MV-4-11 (cell line): Measurements from ENCODE around the gene PLA2G2D.

Experiments used
- DNase-seq: peaks from one replicate; lab custom pipeline; 2025; lab: John Stamatoyannopoulos, UW

Gene PLA2G2D

DNA sequence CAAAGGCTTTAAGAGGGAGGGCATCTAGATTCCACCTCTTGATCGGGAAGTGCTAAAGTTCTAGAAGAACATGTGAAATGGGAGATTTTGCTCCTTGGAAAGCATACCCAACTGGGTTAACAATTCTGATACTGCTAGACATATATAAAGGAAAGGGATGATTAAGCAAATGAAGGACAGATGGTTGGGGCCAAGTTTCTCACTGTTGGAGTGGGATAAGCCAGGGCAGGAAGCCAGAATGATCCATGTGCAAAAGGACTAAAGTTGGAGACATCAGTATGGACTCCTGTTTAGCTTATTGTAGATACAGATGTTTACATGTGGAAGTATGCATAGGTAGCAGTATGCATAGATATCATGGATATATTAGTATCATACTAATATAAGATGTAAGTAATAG is 32.5 kb downstream of the PLA2G2D start:
- no peak for DNase-seq

DNA sequence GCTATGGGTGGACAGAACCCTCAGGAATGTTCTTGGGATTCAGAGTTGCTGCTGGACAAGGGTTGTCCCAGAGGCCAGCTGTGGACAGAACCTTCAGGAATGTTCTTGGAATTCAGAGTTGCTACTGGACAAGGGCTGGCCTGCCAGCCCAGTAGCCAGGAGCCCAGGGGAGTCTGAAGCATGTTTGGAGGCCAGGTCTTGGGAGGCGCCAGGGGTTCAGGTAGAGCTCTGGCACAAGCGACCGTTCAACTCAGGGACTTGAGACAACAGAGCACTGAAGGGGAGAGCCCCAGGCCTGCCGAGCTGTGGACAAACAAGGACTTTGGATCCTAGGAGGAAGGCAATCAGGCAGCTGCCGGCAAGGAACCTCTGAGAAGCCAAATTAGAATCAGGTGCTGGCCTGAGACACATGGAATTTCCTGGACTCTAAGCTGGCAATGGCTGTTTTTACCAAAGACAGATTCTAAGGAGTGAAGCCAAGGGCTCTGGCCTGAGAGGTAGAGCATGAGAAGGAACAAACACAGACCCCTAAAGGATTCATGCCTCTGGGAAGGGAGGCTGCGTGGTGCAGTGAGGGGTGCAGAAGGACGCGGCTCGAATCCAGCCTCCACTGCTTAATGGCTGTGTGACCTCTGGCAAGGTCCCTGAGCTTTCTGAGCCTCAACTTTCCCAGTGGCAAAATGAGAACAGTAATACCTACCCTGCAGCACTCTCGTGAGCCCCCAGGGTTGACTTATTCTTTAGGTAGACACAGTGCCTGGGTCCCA is 36.0 kb downstream of the PLA2G2D start:
- DNase-seq: no peak

DNA sequence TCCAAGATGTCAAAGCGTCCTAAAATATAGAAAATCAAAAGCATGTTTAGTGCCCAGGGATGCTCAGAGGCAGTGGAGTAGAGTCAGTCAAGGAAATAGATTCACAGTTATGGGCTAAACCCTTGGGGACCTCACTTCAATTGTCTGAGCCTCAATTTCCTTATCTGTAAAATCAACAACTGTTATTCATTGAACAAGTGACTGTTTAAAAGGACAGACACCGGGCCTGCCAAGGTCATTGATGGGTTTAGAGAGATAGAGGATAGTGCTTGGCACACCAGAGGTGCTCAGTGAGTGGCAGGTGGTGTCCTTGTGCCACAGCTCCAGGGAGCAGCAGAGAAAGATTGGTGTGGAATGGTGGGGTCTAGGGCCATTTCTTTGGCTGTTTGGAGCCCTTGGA is 36.6 kb downstream of the PLA2G2D start:
- no peak for DNase-seq

- DNase-seq: no peak
These were observed 38.0 kb downstream of the PLA2G2D start for GRCh38 chr1:20081353-20081810.

- DNase-seq: peak; percentile 81
These were observed 38.6 kb downstream of the PLA2G2D start for GRCh38 chr1:20080441-20081352.

DNA sequence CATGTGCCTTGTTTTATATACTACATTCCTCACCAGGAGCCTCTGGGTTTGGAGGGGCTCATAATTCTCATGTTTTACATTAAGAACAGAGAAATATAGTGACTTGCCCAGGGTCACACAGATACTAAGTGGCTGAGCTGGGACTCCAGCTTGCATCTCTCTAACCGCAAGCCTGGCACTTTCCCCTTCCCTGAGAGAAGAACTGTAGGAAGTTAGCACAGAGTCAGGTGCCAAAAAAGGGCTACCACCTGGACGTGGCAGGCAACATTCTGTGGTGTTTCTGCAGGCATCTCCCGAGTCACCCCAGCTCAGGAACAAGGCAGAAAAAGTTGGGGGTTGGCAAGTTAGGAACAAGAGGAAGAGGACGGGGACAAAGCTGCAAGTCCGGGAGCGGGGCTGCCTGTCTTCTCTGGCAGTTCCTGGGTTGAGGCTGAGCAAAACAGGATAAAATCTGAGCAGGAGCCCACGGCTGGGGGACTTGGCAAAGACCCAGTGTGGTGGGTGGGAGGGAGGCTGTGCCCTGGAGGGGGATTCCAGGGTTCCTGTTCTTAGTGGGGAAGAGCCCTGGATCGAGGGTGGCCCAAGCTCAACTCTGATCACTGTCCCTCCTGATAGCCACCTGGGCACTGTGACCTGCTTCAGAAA is 39.6 kb downstream of the PLA2G2D start:
- DNase-seq: no peak

DNA sequence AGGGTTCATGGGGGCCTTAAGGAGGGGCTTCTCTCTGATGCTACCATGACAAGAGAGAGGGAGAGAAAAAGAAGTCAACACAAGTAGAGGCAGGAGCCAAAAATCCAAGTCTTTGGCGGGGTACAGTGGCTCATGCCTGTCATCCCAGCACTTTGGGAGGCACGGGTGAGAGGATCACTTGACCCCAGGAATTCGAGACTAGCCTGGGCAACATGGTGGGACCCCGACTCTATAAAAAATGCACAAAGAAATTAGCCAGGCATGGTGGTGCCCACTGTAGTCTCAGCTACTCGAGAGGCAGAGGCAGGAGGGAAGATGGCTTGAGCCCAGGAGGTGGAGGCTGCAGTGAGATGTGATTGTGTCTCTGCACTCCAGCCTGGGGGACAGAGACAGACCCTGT is 40.6 kb downstream of the PLA2G2D start:
- DNase-seq: no peak

- DNase-seq: peak; percentile 42
These were observed 41.1 kb downstream of the PLA2G2D start for GRCh38 chr1:20078171-20078651.

DNA sequence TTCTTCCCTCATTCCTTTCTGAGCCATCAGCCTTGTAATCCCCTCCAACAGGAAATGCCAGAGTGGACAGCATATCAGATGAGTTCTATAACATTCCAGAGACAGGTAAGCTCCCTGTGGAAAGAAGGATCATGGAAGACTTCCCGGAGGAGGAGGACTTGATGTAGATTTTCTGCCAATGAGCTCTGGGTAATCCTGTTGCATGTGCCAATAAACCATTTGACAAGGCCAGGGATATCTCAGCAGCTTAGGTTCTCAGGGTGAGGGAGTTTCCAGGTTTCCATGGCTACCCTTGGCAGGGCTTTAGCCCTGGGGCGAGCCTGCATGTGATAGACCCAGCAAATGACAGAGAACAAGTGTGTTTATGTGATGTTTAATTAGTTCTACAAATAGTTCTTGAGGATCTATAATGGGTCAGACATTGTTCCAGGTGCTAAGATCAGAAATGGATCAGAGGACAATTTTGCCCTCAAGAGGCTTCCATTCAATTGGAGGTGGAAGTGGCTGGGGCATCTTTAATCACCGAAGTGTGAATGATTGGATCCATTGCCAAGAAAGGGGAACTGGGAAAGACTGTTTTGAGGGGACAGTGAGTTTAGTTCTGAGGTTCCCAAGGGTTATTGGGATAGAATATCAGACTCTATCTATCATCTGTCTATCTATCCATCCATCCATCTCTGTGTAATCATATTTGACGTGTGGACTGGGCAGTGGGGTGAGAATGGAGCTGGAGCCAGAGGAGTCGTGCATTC is 42.5 kb downstream of the PLA2G2D start:
- no peak for DNase-seq

GRCh38 chr1:20076223-20076622 is 43.1 kb downstream of the PLA2G2D start:
- DNase-seq: no peak

DNA sequence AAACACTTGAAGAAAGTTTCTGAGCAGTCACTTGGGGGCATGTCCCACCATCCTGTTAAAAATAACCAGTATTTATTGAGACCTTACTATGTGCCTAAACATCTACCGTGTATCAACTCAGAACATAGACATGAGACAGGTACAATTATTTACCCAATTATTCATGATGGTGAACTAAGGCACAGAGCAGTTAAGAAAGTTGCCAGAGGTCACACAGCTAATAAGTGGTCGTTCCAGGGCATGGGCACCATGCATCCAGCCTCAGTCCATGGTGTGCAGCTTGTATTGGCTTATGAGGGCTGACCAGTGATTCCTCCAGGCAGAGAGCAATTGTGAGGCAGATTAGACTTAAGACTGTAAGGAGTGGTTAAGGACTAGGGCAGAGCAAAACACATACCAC is 44.0 kb downstream of the PLA2G2D start:
- no peak for DNase-seq

GRCh38 chr1:20074725-20075171 is 44.6 kb downstream of the PLA2G2D start:
- DNase-seq: no peak

GRCh38 chr1:20074055-20074724 is 45.1 kb downstream of the PLA2G2D start:
- DNase-seq: no peak

- peak; percentile 56 for DNase-seq
These were observed 46.1 kb downstream of the PLA2G2D start for GRCh38 chr1:20073256-20073655.

DNA sequence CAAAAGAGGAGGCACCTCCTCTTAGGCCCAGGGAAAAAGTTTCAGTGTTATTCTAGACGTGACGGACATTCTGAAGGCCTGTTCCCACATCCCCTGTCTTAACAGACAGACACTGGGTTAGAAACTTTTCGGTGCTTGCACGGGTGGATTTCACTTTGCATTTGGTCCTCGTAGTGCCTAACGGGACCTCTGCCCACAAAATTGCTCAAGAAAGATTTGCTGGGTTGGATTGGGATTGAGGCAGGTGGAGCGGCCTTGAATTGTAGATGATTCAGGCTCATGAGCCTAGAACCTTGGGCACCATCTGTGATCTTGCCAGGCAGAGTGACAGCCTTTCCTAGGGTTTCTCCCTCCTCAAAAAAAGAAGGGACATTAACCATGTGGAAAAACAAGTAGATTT is 46.6 kb downstream of the PLA2G2D start:
- no peak for DNase-seq

GRCh38 chr1:20071416-20071815 is 47.9 kb downstream of the PLA2G2D start:
- no peak for DNase-seq

DNA sequence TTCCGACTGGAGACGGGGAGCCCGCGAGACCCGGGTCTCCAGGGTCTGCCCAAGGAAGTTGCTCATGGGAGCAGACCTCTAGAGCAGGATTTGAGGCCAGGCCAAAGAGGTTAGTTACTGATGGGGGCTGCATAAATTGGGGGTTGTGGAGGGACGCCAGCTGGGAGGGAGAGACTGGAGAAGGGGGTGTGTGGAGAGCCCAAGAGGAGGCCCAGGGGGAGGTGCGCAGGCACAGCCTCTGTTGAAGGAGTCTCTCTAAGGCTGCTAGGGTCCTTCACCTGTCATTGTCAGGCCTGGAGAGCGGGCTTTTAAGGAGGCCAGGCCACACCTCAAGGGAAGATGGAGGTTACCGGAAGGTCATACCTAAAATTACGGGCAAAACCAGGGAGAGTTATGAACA is 49.0 kb downstream of the PLA2G2D start:
- no peak for DNase-seq

DNA sequence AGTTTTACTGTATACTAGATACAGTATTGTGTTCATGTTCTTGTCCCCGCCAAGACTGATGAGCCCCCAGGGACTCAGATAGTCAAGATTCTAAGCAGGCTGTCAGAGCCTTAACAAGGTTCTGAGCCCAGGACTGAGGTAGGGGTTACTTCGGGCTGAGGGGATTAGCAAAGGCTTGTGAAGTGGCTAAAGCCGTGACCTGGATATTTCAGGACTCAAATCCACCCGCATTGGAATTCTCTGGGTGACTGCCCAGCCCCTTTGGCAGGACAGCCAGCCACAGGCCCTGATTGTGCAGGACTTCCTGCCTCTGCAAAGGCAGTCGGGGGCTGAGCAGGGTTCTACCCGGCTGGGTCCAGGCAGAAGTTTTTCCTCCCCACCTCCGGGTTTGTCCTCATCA is 49.5 kb downstream of the PLA2G2D start, which contains the start of gene PLA2G5:
Gene PLA2G5, plus strand, starts transcription at position 321 of the 400 bp plus-strand sequence. CDS start 14,637 bp downstream, outside the sequence.
- DNase-seq: no peak

DNA sequence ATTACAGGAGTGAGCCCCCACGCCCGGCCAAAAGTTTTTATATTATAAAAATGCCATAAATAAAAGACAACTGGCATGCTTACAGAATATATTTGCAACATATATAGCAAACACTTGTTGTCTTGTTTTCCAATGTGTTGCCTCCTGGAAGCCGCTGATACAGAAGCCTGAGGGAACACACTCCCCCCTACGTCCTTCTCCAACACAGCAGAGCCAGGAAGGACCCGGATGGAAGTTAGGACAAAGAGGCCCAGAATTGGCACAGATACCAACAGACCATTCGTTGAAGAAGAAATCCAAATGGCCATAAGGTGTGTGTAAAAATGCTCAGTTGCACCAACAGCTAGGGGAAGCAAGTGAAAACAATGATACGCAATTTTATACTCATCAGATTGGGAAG is 50.6 kb downstream of the PLA2G2D start:
- DNase-seq: no peak

DNA sequence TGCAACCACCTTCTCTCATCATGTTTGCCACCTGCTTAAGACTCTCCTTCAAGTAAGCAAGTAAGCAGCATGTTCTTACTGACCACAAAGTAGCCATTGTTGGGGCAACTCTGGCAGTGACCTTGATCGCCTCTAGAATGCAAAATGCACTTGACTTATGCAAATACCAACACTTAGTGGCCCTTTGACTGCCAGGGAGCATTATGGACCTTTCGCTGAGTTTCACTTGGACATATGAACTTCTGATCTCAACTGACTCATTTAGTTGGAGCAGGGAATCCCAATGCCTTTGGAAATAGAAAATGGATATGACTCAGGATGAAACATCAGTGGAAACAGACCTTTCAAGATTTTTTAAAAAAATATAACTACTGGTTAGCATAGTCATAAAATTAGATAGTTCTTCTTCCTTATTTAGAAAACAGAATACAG is 55.5 kb downstream of the PLA2G2D start:
- DNase-seq: peak; percentile 63
